ENCODE results near the gene CHRNG.

Gene CHRNG

GRCh38 chr2:232515639-232516038 lies 23.9 kb upstream of the CHRNG start:
- Histone ChIP-seq H2BK5ac (ENCODE audit: low read depth, low read length, poor library complexity, severe bottlenecking) (no peak overlapping the region), H2BK12ac (ENCODE audit: low read length in 2 of 2) (no peak overlapping the region), H3K18ac (ENCODE audit: low read depth in 1 of 2, low read length in 2 of 2) (no peak overlapping the region), H3K4me2 (ENCODE audit: low read length, poor library complexity, severe bottlenecking) (no peak overlapping the region), H3K27ac (ENCODE audit: low read length, poor library complexity, severe bottlenecking) (no peak overlapping the region), H4K8ac (ENCODE audit: low read length) (no peak overlapping the region), H3K36me3 (ENCODE audit: control insufficient read depth in 1 of 2, insufficient read depth in 2 of 2, low read depth in 1 of 2, low read length in 2 of 2) (no peaks in the 10 kb centered on the region), H3K4ac (ENCODE audit: low read depth in 1 of 2, low read length in 2 of 2) (no peak overlapping the region), H2AK5ac (ENCODE audit: low read length, severe bottlenecking) (no peak overlapping the region), H2AFZ (ENCODE audit: low read depth, low read length) (no peak overlapping the region), H3K4me1 (ENCODE audit: control insufficient read depth, insufficient read depth, low read depth, low read length) (no peaks in the 10 kb centered on the region), H2BK120ac (ENCODE audit: low read depth, low read length) (no peak overlapping the region), H3K27me3 (ENCODE audit: control insufficient read depth in 1 of 2, insufficient read depth in 1 of 2, low read length in 2 of 2) (peaks cover 79 to 83% of the 10 kb centered on the region in 2 experiments), H2BK15ac (ENCODE audit: low read depth, poor library complexity, severe bottlenecking) (no peak overlapping the region), H3K79me1 (replicated peaks; ENCODE audit: low read length, poor library complexity, severe bottlenecking) (no peaks in the 10 kb centered on the region), H3K14ac (ENCODE audit: low read length in 2 of 2) (no peak overlapping the region), H4K91ac (ENCODE audit: low read length) (no peak overlapping the region), H3K4me3 (ENCODE audit: insufficient read depth in 1 of 2, low read depth in 1 of 2, low read length in 2 of 2) (no peak overlapping the region), H3K9ac (ENCODE audit: low read length) (no peak overlapping the region), H3K23ac (ENCODE audit: low read length in 2 of 2) (no peak overlapping the region), H3K9me3 (ENCODE audit: control insufficient read depth, low read length) (no peaks in the 10 kb centered on the region)
- DNase-seq = no peak
- WGBS = 78% methylated on average over 7 of the region's 7 CpGs

- no peak for DNase-seq
- no peak overlapping the region for H2BK12ac ChIP-seq (ENCODE audit: low read length in 2 of 2)
- WGBS = 72% methylated on average over 3 of the region's 3 CpGs
- H2BK5ac ChIP-seq (ENCODE audit: low read depth, low read length, poor library complexity, severe bottlenecking) = no peak overlapping the region
- no peak overlapping the region for H2AFZ ChIP-seq (ENCODE audit: low read depth, low read length)
- H3K18ac ChIP-seq (ENCODE audit: low read depth in 1 of 2, low read length in 2 of 2) = no peak overlapping the region
- H3K36me3 ChIP-seq (ENCODE audit: control insufficient read depth in 1 of 2, insufficient read depth in 2 of 2, low read depth in 1 of 2, low read length in 2 of 2) = no peaks in the 10 kb centered on the region
- H3K4ac ChIP-seq (ENCODE audit: low read depth in 1 of 2, low read length in 2 of 2) = no peak overlapping the region
- H2AK5ac ChIP-seq (ENCODE audit: low read length, severe bottlenecking) = no peak overlapping the region
- no peaks in the 10 kb centered on the region for H3K4me1 ChIP-seq (ENCODE audit: control insufficient read depth, insufficient read depth, low read depth, low read length)
- no peak overlapping the region for H3K9ac ChIP-seq (ENCODE audit: low read length)
- peaks cover 84 to 87% of the 10 kb centered on the region in 2 experiments for H3K27me3 ChIP-seq (ENCODE audit: control insufficient read depth in 1 of 2, insufficient read depth in 1 of 2, low read length in 2 of 2)
- H2BK120ac ChIP-seq (ENCODE audit: low read depth, low read length) = no peak overlapping the region
- no peaks in the 10 kb centered on the region for H3K79me1 ChIP-seq (replicated peaks; ENCODE audit: low read length, poor library complexity, severe bottlenecking)
- no peak overlapping the region for H3K4me2 ChIP-seq (ENCODE audit: low read length, poor library complexity, severe bottlenecking)
- no peak overlapping the region for H3K23ac ChIP-seq (ENCODE audit: low read length in 2 of 2)
- H3K14ac ChIP-seq (ENCODE audit: low read length in 2 of 2) = no peak overlapping the region
- H4K91ac ChIP-seq (ENCODE audit: low read length) = no peak overlapping the region
- no peak overlapping the region for H2BK15ac ChIP-seq (ENCODE audit: low read depth, poor library complexity, severe bottlenecking)
- no peak overlapping the region for H4K8ac ChIP-seq (ENCODE audit: low read length)
- no peak overlapping the region for H3K4me3 ChIP-seq (ENCODE audit: insufficient read depth in 1 of 2, low read depth in 1 of 2, low read length in 2 of 2)
- no peak overlapping the region for H3K27ac ChIP-seq (ENCODE audit: low read length, poor library complexity, severe bottlenecking)
- H3K9me3 ChIP-seq (ENCODE audit: control insufficient read depth, low read length) = no peaks in the 10 kb centered on the region
Observed at GRCh38 chr2:232516551-232516950, 22.9 kb upstream of the CHRNG start.

- Histone ChIP-seq H2BK120ac (ENCODE audit: low read depth, low read length) (no peak overlapping the region), H3K9me3 (ENCODE audit: control insufficient read depth, low read length) (no peaks in the 10 kb centered on the region), H3K27me3 (ENCODE audit: control insufficient read depth in 1 of 2, insufficient read depth in 1 of 2, low read length in 2 of 2) (peaks cover 82 to 84% of the 10 kb centered on the region in 2 experiments), H3K4me1 (ENCODE audit: control insufficient read depth, insufficient read depth, low read depth, low read length) (peaks cover 13% of the 10 kb centered on the region), H2BK12ac (ENCODE audit: low read length in 2 of 2) (no peak overlapping the region), H3K14ac (ENCODE audit: low read length in 2 of 2) (no peak overlapping the region), H3K18ac (ENCODE audit: low read depth in 1 of 2, low read length in 2 of 2) (no peak overlapping the region), H3K27ac (ENCODE audit: low read length, poor library complexity, severe bottlenecking) (no peak overlapping the region), H3K36me3 (ENCODE audit: control insufficient read depth in 1 of 2, insufficient read depth in 2 of 2, low read depth in 1 of 2, low read length in 2 of 2) (no peaks in the 10 kb centered on the region), H2AFZ (ENCODE audit: low read depth, low read length) (no peak overlapping the region), H3K4me3 (ENCODE audit: insufficient read depth in 1 of 2, low read depth in 1 of 2, low read length in 2 of 2) (no peak overlapping the region), H4K91ac (ENCODE audit: low read length) (no peak overlapping the region), H4K8ac (ENCODE audit: low read length) (no peak overlapping the region), H3K4ac (ENCODE audit: low read depth in 1 of 2, low read length in 2 of 2) (no peak overlapping the region), H3K79me1 (replicated peaks; ENCODE audit: low read length, poor library complexity, severe bottlenecking) (no peaks in the 10 kb centered on the region), H3K4me2 (ENCODE audit: low read length, poor library complexity, severe bottlenecking) (no peak overlapping the region), H2BK5ac (ENCODE audit: low read depth, low read length, poor library complexity, severe bottlenecking) (no peak overlapping the region), H2AK5ac (ENCODE audit: low read length, severe bottlenecking) (no peak overlapping the region), H2BK15ac (ENCODE audit: low read depth, poor library complexity, severe bottlenecking) (no peak overlapping the region), H3K23ac (ENCODE audit: low read length in 2 of 2) (peak overlapping the region in 1 of 2 experiments; percentile 36), H3K9ac (ENCODE audit: low read length) (no peak overlapping the region)
- DNase-seq = no peak
- 63% methylated on average over 6 of the region's 6 CpGs for WGBS
Observed at GRCh38 chr2:232518844-232519243, 20.6 kb upstream of the CHRNG start.

GRCh38 chr2:232519581-232520438 lies 19.7 kb upstream of the CHRNG start, which contains the start of gene PRSS56:
Gene PRSS56 (plus strand): TSS chr2:232520388. CDS start chr2:232520599, 211 bp downstream.
- H2BK120ac ChIP-seq (ENCODE audit: low read depth, low read length) = no peak within 1 kb of the TSS

More at GRCh38 chr2:232519581-232520438, 19.7 kb upstream of the CHRNG start, which contains the start of gene PRSS56:
- no peaks in the 10 kb centered on the region for H3K79me1 ChIP-seq (replicated peaks; ENCODE audit: low read length, poor library complexity, severe bottlenecking)
- H3K4me2 ChIP-seq (ENCODE audit: low read length, poor library complexity, severe bottlenecking) = no peak within 1 kb of the TSS
- WGBS = 38% methylated on average over 8 of the region's 19 CpGs
- no peak within 1 kb of the TSS for H3K9ac ChIP-seq (ENCODE audit: low read length)
- H2AK5ac ChIP-seq (ENCODE audit: low read length, severe bottlenecking) = no peak within 1 kb of the TSS
- H3K9me3 ChIP-seq (ENCODE audit: control insufficient read depth, low read length) = no peaks in the 10 kb centered on the region
- H4K8ac ChIP-seq (ENCODE audit: low read length) = no peak within 1 kb of the TSS
- H3K23ac ChIP-seq (ENCODE audit: low read length in 2 of 2) = no peak within 1 kb of the TSS
- H4K91ac ChIP-seq (ENCODE audit: low read length) = no peak within 1 kb of the TSS
- H3K4ac ChIP-seq (ENCODE audit: low read depth in 1 of 2, low read length in 2 of 2) = no peak within 1 kb of the TSS
- H2BK5ac ChIP-seq (ENCODE audit: low read depth, low read length, poor library complexity, severe bottlenecking) = no peak within 1 kb of the TSS
- no peak within 1 kb of the TSS for H2BK12ac ChIP-seq (ENCODE audit: low read length in 2 of 2)
- no peak within 1 kb of the TSS for H3K18ac ChIP-seq (ENCODE audit: low read depth in 1 of 2, low read length in 2 of 2)
- H2AFZ ChIP-seq (ENCODE audit: low read depth, low read length) = no peak within 1 kb of the TSS
- no peak within 1 kb of the TSS for H3K27ac ChIP-seq (ENCODE audit: low read length, poor library complexity, severe bottlenecking)
- peaks cover 82 to 88% of the 10 kb centered on the region in 2 experiments for H3K27me3 ChIP-seq (ENCODE audit: control insufficient read depth in 1 of 2, insufficient read depth in 1 of 2, low read length in 2 of 2)
- peaks cover 18% of the 10 kb centered on the region for H3K4me1 ChIP-seq (ENCODE audit: control insufficient read depth, insufficient read depth, low read depth, low read length)
- no peak for DNase-seq
- no peak within 1 kb of the TSS for H3K4me3 ChIP-seq (ENCODE audit: insufficient read depth in 1 of 2, low read depth in 1 of 2, low read length in 2 of 2)
- H3K36me3 ChIP-seq (ENCODE audit: control insufficient read depth in 1 of 2, insufficient read depth in 2 of 2, low read depth in 1 of 2, low read length in 2 of 2) = no peaks in the 10 kb centered on the region
- H2BK15ac ChIP-seq (ENCODE audit: low read depth, poor library complexity, severe bottlenecking) = no peak within 1 kb of the TSS
- no peak within 1 kb of the TSS for H3K14ac ChIP-seq (ENCODE audit: low read length in 2 of 2)

Data from mesenchymal stem cell (in vitro differentiated cells and primary cell).